HCT116 (cell line): ENCODE results near the gene OTOG. TPM values are rescaled to one million over a fixed set of nuclear protein-coding genes. Genes with fewer than 3 reads are reported as not detected.

ENCODE experiments used
- ATAC-seq: fragments of 200-7000 bp; cut with Tn5 transposase; 2 replicates; pipeline ENCODE4 v1.9.1; 2020; ENCODE audit warnings: mild to moderate bottlenecking, moderate library complexity
- BruUV-seq: library from RNA; stranded (reverse); fragments of 400-500 nt; replicated peaks from 2 replicates; lab custom pipeline; 2021; lab: Mats Ljungman, UMichigan
- CTCF ChIA-PET: fragments of 300-600 bp; sonication (Branson Sonifier 250); formaldehyde crosslinking; loops from one replicate; lab custom pipeline; 2021; ENCODE audit warnings: antibody characterized with exemption; lab: Charles Lee
- POLR2A ChIA-PET: fragments of 300-600, 350-600 bp; sonication (Branson Sonifier 250); formaldehyde crosslinking; loops from one replicate; lab custom pipeline; 2021; ENCODE audit warnings: antibody characterized with exemption; lab: Charles Lee
- RAD21 ChIA-PET, 2 experiments: fragments of 300-600 bp; sonication (Branson Sonifier 250); formaldehyde crosslinking; loops; one replicate each; lab custom pipeline; 2023; ENCODE audit warnings: low total read pairs in 2 of 2; ENCODE audit not compliant: uncharacterized antibody in 2 of 2, unreplicated experiment in 2 of 2, low non-redundant PET in 1 of 2; lab: Charles Lee
- DNase-seq: peaks from one replicate; pipeline ENCODE4 v3.0.0-alpha.2; 2010; ENCODE audit warnings: low read depth, low spot score
- H2AFZ ChIP-seq: fragments of 200-600 bp; shearing (Covaris generic), sonication (generic); 2 replicates; pipeline ENCODE4 v1.6.1; 2017; ENCODE audit warnings: low read depth, mixed run types, mixed read lengths, antibody characterized with exemption, low read length; ENCODE audit not compliant: poor library complexity, severe bottlenecking
- H3K27ac ChIP-seq: 2 replicates; pipeline ENCODE4 v1.5.1; 2012; ENCODE audit warnings: low read depth, low read length
- H3K27me3 ChIP-seq: fragments of 200-600 bp; sonication (generic); 2 replicates; pipeline ENCODE4 v1.6.1; 2016; ENCODE audit warnings: mixed run types, low read length, mixed read lengths; ENCODE audit not compliant: insufficient read depth
- H3K36me3 ChIP-seq, 2 experiments: fragments of 200-500 bp in 1 of 2; fragments of 200-600 bp in 1 of 2; sonication (Bioruptor generic) in 1 of 2; sonication (generic) in 1 of 2; 2 replicates each; pipeline versions ENCODE4 v1.5.1 to v1.6.1; 2014 to 2016; ENCODE audit warnings: low read length in 2 of 2, inconsistent platforms in 1 of 2, mixed read lengths in 1 of 2, mixed run types in 1 of 2; ENCODE audit not compliant: insufficient read depth in 2 of 2, control insufficient read depth in 1 of 2
- H3K4me1 ChIP-seq, 2 experiments: fragments of 200-600 bp in 1 of 2; sonication (generic) in 1 of 2; 2 replicates each; pipeline versions ENCODE4 v1.5.1 to v1.6.1; 2012 to 2017; ENCODE audit warnings: low read length in 2 of 2, inconsistent platforms in 1 of 2, mild to moderate bottlenecking in 1 of 2, mixed read lengths in 1 of 2, mixed run types in 1 of 2, moderate library complexity in 1 of 2; ENCODE audit not compliant: insufficient read depth in 2 of 2, control insufficient read depth in 1 of 2
- H3K4me2 ChIP-seq: fragments of 200-600 bp; sonication (generic); 2 replicates; pipeline ENCODE4 v1.6.1; 2017; ENCODE audit warnings: mixed run types, low read length, mixed read lengths
- H3K4me3 ChIP-seq, 2 experiments: fragments of 200-600 bp in 1 of 2; sonication (generic) in 1 of 2; replicated peaks in 1 of 2; 2 replicates each; pipeline ENCODE4 v1.5.1; 2011 to 2016; ENCODE audit warnings: low read length in 2 of 2, control low read depth in 1 of 2, low read depth in 1 of 2, mild to moderate bottlenecking in 1 of 2, mixed read lengths in 1 of 2, mixed run types in 1 of 2
- H3K79me2 ChIP-seq: fragments of 200-600 bp; sonication (generic); 2 replicates; pipeline ENCODE4 v1.6.1; 2017; ENCODE audit warnings: mild to moderate bottlenecking, mixed run types, low read length, moderate library complexity, mixed read lengths; ENCODE audit not compliant: insufficient read depth
- H3K9ac ChIP-seq: fragments of 200-600 bp; sonication (generic); 2 replicates; pipeline ENCODE4 v1.6.1; 2016; ENCODE audit warnings: low read length, mixed read lengths
- H3K9me2 ChIP-seq: fragments of 200-600 bp; sonication (generic), shearing (Covaris generic); 2 replicates; pipeline ENCODE4 v1.6.1; 2017; ENCODE audit warnings: mixed run types, mild to moderate bottlenecking, moderate library complexity; ENCODE audit not compliant: insufficient read depth
- H3K9me3 ChIP-seq, 2 experiments: fragments of 200-500 bp in 1 of 2; fragments of 200-600 bp in 1 of 2; sonication (Bioruptor generic) in 1 of 2; sonication (generic) in 1 of 2; 2 replicates each; pipeline ENCODE4 v1.6.1; 2014 to 2017; ENCODE audit warnings: low read length in 2 of 2, mixed read lengths in 2 of 2, inconsistent platforms in 1 of 2, low read depth in 1 of 2, mild to moderate bottlenecking in 1 of 2, mixed run types in 1 of 2, moderate library complexity in 1 of 2; ENCODE audit not compliant: control insufficient read depth in 1 of 2, insufficient read depth in 1 of 2
- H4K20me1 ChIP-seq: fragments of 200-600 bp; sonication (generic), shearing (Covaris generic); 2 replicates; pipeline ENCODE4 v1.6.1; 2017; ENCODE audit warnings: mixed run types, mild to moderate bottlenecking, moderate library complexity; ENCODE audit not compliant: insufficient read depth
- CBX3 ChIP-seq: IDR thresholded peaks from 2 replicates; pipeline ENCODE4 v1.6.1; 2012; ENCODE audit warnings: low read depth
- ELF1 ChIP-seq: IDR thresholded peaks from 2 replicates; pipeline ENCODE4 v1.6.1; 2012; ENCODE audit warnings: low read depth, borderline replicate concordance
- SP1 ChIP-seq: IDR thresholded peaks from 2 replicates; pipeline ENCODE4 v1.6.1; 2012; ENCODE audit warnings: low read depth
- SRF ChIP-seq: IDR thresholded peaks from 2 replicates; pipeline ENCODE4 v1.6.1; 2012; ENCODE audit warnings: low read depth
- YY1 ChIP-seq: IDR thresholded peaks from 2 replicates; pipeline ENCODE4 v1.6.1; 2011; ENCODE audit warnings: low read length, low read depth, moderate library complexity, mild to moderate bottlenecking; ENCODE audit not compliant: insufficient replicate concordance; ENCODE audit errors: extremely low read depth
- intact Hi-C: fragments of 100-400 bp; cut with micrococcal nuclease; formaldehyde crosslinking; loops from 2 replicates; pipeline ENCODE4 v1.10.0; 2022
- total RNA-seq: library from RNA; stranded (reverse); gene quantifications from one replicate; pipeline ENCODE4 v1.2.1, GENCODE V29; 2021; ENCODE audit not compliant: unreplicated experiment
- TF ChIP-seq, protein P1 (sequence below): IDR thresholded peaks from 2 replicates; pipeline ENCODE4 v1.6.1; 2011; ENCODE audit warnings: mild to moderate bottlenecking, low read length, moderate library complexity; ENCODE audit not compliant: insufficient replicate concordance; ENCODE audit errors: extremely low read depth
- TF ChIP-seq, protein P2 (sequence below), 3 experiments: fragments of 200-600 bp in 1 of 3; sonication (generic) in 1 of 3; IDR thresholded peaks in 2 of 3; conservative IDR thresholded peaks in 1 of 3; 2 replicates each; pipeline ENCODE4 v1.5.1; 2012 to 2017; ENCODE audit warnings: low read depth in 2 of 3, low read length in 2 of 3, antibody characterized with exemption in 1 of 3, borderline replicate concordance in 1 of 3, control low read depth in 1 of 3, mild to moderate bottlenecking in 1 of 3, mixed read lengths in 1 of 3, mixed run types in 1 of 3, moderate library complexity in 1 of 3; ENCODE audit not compliant: insufficient read depth in 1 of 3
- TF ChIP-seq, protein P3 (sequence below): IDR thresholded peaks from 2 replicates; pipeline ENCODE4 v1.6.1; 2012; ENCODE audit warnings: low read depth

Gene OTOG
- total RNA-seq, 1 experiment from 2014 or later: 0.07 TPM

DNA sequence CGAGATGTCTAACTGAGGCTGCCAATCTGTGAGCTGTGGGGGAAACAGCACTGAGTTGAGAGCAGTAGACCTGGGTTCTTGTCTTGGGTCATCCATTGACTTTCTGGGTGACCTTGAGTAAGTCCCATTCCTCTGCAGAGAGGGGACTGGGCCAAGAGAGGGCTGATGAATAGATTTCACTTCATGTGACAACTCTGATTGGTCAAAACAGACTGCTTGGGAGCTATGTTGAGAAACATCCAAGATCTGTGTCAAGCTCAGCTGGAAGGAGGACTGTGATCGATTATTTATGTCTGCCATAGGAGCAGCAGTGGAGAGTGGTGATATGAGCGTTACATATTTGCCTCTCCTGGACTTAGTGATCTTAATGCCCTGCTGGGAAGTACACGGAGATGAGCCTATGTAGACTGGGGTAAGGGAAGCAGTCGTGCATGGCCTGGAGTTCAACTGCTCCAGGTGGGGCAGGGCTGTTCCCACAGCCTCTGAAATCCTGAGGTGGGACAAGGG, 47.7 kb downstream of the OTOG start:
- RAD21 ChIA-PET: no interaction called here
- no peaks in the 10 kb centered on the region for H3K36me3 ChIP-seq
- no peak overlapping the region for H3K27ac ChIP-seq
- POLR2A ChIA-PET: no interaction called here
- no peaks in the 10 kb centered on the region for H3K4me1 ChIP-seq
- intact Hi-C loops: loop anchor here (5.0 kb wide), 1 partner anchor 212 kb away; no protein-coding TSS in a partner anchor
- no peak overlapping the region for H3K4me3 ChIP-seq
- H4K20me1 ChIP-seq: no peaks in the 10 kb centered on the region
- TF ChIP-seq, protein P1, sequence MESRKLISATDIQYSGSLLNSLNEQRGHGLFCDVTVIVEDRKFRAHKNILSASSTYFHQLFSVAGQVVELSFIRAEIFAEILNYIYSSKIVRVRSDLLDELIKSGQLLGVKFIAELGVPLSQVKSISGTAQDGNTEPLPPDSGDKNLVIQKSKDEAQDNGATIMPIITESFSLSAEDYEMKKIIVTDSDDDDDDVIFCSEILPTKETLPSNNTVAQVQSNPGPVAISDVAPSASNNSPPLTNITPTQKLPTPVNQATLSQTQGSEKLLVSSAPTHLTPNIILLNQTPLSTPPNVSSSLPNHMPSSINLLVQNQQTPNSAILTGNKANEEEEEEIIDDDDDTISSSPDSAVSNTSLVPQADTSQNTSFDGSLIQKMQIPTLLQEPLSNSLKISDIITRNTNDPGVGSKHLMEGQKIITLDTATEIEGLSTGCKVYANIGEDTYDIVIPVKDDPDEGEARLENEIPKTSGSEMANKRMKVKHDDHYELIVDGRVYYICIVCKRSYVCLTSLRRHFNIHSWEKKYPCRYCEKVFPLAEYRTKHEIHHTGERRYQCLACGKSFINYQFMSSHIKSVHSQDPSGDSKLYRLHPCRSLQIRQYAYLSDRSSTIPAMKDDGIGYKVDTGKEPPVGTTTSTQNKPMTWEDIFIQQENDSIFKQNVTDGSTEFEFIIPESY: no peak
- TF ChIP-seq YY1: no peak
- TF ChIP-seq, protein P2, sequence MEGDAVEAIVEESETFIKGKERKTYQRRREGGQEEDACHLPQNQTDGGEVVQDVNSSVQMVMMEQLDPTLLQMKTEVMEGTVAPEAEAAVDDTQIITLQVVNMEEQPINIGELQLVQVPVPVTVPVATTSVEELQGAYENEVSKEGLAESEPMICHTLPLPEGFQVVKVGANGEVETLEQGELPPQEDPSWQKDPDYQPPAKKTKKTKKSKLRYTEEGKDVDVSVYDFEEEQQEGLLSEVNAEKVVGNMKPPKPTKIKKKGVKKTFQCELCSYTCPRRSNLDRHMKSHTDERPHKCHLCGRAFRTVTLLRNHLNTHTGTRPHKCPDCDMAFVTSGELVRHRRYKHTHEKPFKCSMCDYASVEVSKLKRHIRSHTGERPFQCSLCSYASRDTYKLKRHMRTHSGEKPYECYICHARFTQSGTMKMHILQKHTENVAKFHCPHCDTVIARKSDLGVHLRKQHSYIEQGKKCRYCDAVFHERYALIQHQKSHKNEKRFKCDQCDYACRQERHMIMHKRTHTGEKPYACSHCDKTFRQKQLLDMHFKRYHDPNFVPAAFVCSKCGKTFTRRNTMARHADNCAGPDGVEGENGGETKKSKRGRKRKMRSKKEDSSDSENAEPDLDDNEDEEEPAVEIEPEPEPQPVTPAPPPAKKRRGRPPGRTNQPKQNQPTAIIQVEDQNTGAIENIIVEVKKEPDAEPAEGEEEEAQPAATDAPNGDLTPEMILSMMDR (IDR thresholded peaks at IDR 0.05 in 2 of 3, conservative IDR thresholded peaks at IDR 0.05 in 1 of 3; ENCODE audit: borderline replicate concordance in 1 of 3, insufficient read depth in 1 of 3, low read depth in 2 of 3, low read length in 2 of 3): no peak
- TF ChIP-seq, protein P3, sequence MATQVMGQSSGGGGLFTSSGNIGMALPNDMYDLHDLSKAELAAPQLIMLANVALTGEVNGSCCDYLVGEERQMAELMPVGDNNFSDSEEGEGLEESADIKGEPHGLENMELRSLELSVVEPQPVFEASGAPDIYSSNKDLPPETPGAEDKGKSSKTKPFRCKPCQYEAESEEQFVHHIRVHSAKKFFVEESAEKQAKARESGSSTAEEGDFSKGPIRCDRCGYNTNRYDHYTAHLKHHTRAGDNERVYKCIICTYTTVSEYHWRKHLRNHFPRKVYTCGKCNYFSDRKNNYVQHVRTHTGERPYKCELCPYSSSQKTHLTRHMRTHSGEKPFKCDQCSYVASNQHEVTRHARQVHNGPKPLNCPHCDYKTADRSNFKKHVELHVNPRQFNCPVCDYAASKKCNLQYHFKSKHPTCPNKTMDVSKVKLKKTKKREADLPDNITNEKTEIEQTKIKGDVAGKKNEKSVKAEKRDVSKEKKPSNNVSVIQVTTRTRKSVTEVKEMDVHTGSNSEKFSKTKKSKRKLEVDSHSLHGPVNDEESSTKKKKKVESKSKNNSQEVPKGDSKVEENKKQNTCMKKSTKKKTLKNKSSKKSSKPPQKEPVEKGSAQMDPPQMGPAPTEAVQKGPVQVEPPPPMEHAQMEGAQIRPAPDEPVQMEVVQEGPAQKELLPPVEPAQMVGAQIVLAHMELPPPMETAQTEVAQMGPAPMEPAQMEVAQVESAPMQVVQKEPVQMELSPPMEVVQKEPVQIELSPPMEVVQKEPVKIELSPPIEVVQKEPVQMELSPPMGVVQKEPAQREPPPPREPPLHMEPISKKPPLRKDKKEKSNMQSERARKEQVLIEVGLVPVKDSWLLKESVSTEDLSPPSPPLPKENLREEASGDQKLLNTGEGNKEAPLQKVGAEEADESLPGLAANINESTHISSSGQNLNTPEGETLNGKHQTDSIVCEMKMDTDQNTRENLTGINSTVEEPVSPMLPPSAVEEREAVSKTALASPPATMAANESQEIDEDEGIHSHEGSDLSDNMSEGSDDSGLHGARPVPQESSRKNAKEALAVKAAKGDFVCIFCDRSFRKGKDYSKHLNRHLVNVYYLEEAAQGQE: no peak
- no peak for TF ChIP-seq SP1
- no peak for TF ChIP-seq ELF1
- no peak for TF ChIP-seq CBX3
- TF ChIP-seq SRF: no peak
- H2AFZ ChIP-seq: no peak overlapping the region
- CTCF ChIA-PET: no interaction called here
- no peak overlapping the region for H3K4me2 ChIP-seq
- H3K79me2 ChIP-seq: no peaks in the 10 kb centered on the region
- H3K9me3 ChIP-seq: peaks cover 0 to 4% of the 10 kb centered on the region in 2 experiments; a peak in 1 of 4 replicates
- no peaks in the 10 kb centered on the region for H3K9me2 ChIP-seq
- ATAC-seq (no peak), DNase-seq (no peak)
- BruUV-seq: no TSS peak
- peaks cover 15% of the 10 kb centered on the region; the same call in 1 of the 2 replicates for H3K27me3 ChIP-seq
- H3K9ac ChIP-seq: no peak overlapping the region
